Activated CD4-positive, alpha-beta T cell treated with anti-CD3 and anti-CD28 coated beads for 24 hours (primary cell): ENCODE data around the gene C2orf68.
"Not testable (repeated sequence)": the region's sequence is repeated elsewhere in the genome, so short reads cannot be mapped to it uniquely, and the experiment has no call there.

Experiments
- DNase-seq, 2 donors: peaks; one replicate each; pipeline ENCODE4 v3.0.0-alpha.2; 2020; ENCODE audit warnings: low read depth in 2 of 2

The C2orf68 gene

GRCh38 chr2:85582492-85582891 lies 29.4 kb downstream of the C2orf68 start:
- no peak for DNase-seq

- DNase-seq, result no peak
Measured at GRCh38 chr2:85580206-85580605, 31.7 kb downstream of the C2orf68 start.

GRCh38 chr2:85579266-85579935 lies 32.5 kb downstream of the C2orf68 start:
- no peak for DNase-seq

DNA sequence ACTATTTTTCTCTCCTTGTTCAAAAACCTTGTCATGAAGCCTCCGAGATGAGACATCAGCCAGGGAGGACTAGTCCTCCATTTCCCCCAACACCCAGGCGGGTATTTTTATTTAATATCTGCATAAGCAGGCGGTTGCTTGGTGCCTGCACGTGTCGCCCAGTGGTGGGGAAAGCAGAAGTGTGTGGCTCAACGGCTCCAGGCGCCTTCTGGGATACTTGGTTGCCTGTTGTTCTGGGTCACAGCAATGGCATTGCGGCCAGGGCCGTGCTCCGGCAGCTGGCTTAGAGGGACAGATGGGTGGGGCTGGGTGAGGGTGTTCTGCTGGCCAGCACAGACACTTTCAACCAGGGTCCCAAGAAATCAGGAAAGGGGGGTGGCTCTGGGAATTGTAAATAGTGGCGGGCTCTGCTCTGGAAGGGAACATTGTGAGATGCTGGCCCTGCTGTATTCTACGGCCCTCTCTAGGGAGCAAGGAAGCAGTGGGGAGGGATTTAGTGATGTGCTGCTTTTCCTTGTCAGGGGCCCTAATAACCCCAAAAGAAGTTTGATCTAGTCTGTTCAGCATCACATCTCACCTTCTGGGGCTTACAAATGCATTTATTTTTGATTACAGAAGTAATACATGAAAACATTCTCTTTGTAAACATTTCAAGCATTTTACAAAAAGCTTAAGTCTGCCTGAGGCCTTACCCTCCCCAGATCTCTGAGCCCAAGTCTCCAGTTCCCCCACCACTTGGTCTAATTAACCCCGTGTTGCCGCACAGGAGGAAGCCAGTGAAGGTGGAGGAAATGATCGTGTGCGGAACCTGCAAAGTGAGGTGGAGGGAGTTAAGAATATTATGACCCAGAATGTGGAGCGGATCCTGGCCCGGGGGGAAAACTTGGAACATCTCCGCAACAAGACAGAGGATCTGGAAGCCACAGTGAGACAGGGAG lies 33.4 kb downstream of the C2orf68 start:
- DNase-seq, result no peak

GRCh38 chr2:85577386-85578242 lies 34.3 kb downstream of the C2orf68 start, which contains the start of gene VAMP8:
Gene VAMP8, plus strand, starts transcription at chr2:85577586. Its CDS starts 61 bp downstream, at chr2:85577647.
- peak; percentile 45 to 60 for DNase-seq

DNA sequence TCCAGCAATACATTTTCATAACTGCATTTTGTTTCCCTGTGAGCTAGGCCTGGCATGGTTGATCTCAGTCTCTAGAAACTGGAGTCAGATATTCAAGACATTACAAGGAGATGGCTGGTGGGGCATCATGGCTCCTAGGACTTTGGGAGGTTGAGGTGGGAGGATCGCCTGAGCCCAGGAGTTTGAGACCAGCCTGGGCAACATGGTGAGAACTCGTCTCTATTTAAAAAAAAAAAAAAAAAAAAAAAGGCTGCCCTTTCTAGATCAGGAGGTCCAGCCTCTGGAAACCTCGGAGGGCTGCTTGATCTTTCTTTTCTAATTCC lies 34.8 kb downstream of the C2orf68 start:
- DNase-seq, result no peak

GRCh38 chr2:85575739-85576138 lies 36.1 kb downstream of the C2orf68 start:
- DNase-seq, result no peak

DNA sequence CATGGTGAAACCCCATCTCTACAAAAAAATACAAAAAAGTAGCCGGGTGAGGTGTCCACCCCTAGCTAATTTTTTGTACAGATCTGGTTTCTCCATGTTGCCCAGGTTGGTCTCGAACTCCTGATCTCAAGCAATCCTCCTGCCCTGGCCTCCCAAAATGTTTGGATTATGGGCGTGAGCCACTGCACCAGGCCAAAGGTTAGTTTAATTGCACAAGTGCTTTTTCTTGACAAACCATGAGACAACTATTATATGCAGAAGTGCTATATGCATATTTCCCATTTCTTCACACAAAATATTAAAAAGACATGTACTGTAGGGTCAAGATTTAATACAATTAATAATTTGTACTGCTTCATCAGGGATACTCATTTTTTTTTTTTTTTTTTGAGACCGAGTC lies 45.6 kb downstream of the C2orf68 start:
- DNase-seq, result no peak

DNA sequence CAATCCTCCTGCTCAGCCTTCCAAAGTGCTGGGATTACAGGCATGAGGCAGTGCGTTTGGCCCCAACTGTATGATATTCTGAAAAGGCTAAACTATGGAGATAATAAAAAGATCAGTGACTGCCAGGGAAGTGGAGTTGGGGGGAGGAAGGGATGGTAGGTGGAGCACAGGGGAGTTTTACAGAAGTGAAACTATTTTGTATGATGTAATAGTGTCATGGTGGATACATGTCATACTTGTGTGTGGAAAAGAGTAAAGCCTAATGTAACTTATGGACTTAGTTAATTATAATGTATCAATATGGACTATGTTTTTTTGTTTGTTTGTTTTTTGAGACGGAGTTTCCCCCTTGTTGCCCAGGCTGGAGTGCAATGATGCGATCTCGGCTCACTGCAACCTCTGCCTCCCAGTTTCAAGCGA lies 47.7 kb downstream of the C2orf68 start:
- no peak for DNase-seq

DNA sequence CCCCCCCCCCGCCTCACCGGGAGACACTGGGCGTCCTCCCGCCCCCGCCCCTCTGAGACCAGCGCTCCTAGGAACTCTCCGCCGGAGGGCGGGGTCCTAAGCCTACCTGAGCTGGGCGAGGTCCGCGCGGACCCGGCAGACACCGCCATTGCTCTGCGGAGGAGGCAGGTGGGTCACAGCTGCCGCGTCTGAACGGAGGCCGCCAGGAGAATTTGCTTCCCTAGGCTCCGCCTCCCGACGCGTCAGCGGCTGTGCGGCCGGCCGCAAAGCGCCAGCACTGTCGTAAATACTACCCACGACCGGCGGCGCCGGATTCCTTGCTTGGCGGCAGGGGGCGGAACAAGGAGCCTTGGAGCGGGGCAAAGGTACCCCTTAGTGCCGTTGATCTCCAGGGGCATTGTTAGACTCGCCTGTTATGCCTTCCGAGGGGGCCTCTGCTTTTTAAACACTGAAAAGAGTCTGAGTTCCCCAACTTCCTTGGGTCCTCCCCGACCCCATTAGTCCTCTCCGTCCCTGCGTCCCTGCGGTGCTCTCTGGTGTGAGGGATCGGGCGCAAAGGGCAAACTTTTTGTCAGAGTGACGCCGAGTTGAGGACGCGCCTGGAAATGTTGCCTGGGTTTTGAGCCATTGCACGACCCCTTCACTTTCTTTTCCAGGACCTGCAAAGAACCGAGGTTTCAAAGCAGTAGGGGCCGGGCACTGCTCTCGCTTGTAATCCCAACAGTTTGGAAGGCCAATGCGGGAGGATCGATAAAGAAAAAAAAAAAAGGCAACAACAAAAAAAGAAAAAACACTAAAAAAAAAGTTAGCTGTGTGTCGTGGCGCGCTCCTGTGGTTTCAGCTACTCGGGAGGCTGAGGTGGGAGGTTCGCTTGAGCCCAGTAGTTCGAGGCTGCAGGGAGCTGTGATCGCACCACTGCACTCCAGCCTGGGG lies 50.3 kb downstream of the C2orf68 start, which contains the start of gene GGCX:
Gene GGCX, minus strand, starts transcription at position 214 of the 933 bp plus-strand sequence. Its CDS starts 65 bp downstream, at position 149.
- peak; percentile 90 to 94 for DNase-seq

GRCh38 chr2:85560812-85561279 lies 51.0 kb downstream of the C2orf68 start:
- DNase-seq, result no peak

- not testable (repeated sequence) for DNase-seq
Measured at GRCh38 chr2:85560403-85560726, 51.5 kb downstream of the C2orf68 start.

GRCh38 chr2:85558160-85558559 lies 53.7 kb downstream of the C2orf68 start:
- DNase-seq, result no peak

DNA sequence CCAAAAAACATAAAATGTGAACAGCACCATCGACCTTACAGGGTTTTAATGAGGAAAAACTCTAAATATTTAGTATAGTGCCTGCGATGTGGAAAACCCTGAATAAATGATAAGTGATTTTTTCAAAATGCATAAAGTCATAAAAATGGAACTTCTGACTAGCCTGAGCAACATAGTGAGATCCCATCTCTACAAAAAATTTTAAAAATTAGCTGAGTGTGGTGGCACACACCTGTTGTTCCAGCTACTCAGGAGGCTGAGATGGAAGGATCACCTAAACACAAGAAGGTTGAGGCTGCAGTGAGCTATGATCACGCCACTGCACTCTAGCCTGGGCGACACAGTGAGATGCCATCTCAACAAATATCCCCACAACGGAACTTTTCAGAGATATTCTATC lies 54.7 kb downstream of the C2orf68 start:
- no peak for DNase-seq
